ENCODE data around the gene MYL3. TPM values are rescaled to one million over a fixed set of nuclear protein-coding genes. Genes with fewer than 3 reads are reported as not detected.
A peak's percentile ranks its signal among the peaks of the same experiment; 100 is the strongest.

The MYL3 gene
- polyA plus RNA-seq, 1 donor (not counting 4 experiments of a cell fraction or from before 2014, with no cell fraction given) = not detected

DNA sequence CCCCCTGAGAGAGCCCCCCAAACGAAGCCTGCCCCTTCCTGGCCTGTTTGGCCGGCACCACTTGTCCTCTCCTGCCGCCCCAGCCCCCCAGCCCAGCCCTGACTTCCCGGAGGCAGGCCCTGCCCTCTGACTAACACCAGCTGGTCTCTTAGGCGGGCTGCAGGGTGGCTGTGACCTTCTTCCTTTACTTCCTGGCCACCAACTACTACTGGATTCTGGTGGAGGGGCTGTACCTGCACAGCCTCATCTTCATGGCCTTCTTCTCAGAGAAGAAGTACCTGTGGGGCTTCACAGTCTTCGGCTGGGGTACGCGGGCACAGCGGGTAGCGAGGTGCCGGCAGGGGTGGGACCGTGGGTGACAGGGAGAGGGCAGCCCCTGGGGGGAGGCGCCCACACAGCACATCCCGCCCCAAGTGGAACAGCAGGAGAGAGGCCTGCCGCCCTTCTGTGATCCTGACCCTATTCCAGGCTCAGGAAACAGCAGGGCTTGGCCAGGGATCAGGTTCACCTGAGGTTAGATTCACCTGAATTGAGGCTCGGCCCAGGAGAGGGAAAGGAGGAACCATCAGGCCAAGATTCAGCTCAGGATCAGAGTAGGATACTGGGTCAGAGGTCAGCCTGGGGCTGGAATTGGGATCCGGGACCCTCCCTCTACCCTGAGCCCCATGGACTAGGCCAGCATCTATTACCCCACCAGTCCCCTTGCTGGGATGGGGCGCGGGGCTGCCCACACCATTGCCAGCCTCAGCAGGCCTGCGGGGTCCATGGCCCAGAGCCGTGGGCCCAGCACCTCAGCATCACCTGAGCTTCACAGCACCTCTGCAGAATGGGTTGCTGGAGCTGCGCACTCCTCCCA is 36.1 kb upstream of the MYL3 start:
- no peak overlapping the region for H3K4me3 ChIP-seq (ENCODE audit: control insufficient read depth in 2 of 3, extremely low read depth in 1 of 3, insufficient read depth in 2 of 3, low read depth in 1 of 3, low read length in 3 of 3)
- FAIRE-seq (no peak), DNase-seq (ENCODE audit: low read depth, low spot score) (no peak)
- no peaks in the 10 kb centered on the region for H4K20me1 ChIP-seq (ENCODE audit: control insufficient read depth, extremely low read depth, insufficient read depth, low read length)
- H3K36me3 ChIP-seq (ENCODE audit: control insufficient read depth in 2 of 2, extremely low read depth in 1 of 2, insufficient read depth in 2 of 2, low read length in 2 of 2) = no peaks in the 10 kb centered on the region
- H3K9me1 ChIP-seq (ENCODE audit: control insufficient read depth, extremely low read depth, insufficient read depth, low read length) = no peaks in the 10 kb centered on the region
- no peaks in the 10 kb centered on the region for H3K79me2 ChIP-seq (ENCODE audit: control insufficient read depth, insufficient read depth, low read length)
- dilution Hi-C loops (cut with MboI; ENCODE audit: extremely low pct_ligation_motif_present, low sequenced_read_pairs) = no loop called here
- no peak overlapping the region for H3K9ac ChIP-seq (ENCODE audit: control insufficient read depth, extremely low read depth, insufficient read depth, low read length)
- no peak overlapping the region for H3K4me2 ChIP-seq (ENCODE audit: control insufficient read depth, extremely low read depth, insufficient read depth, low read depth, low read length)
- no peak overlapping the region for H2AFZ ChIP-seq (ENCODE audit: control insufficient read depth, low read length)
- H3K9me3 ChIP-seq (ENCODE audit: control insufficient read depth, low read depth, low read length) = no peaks in the 10 kb centered on the region
- H3K4me1 ChIP-seq (ENCODE audit: control insufficient read depth, extremely low read depth, insufficient read depth, low read length) = peaks cover 9% of the 10 kb centered on the region
- H3K27me3 ChIP-seq (ENCODE audit: control insufficient read depth, extremely low read depth, insufficient read depth, low read length) = peaks cover 27% of the 10 kb centered on the region
- TF ChIP-seq EZH2 (IDR thresholded peaks at IDR 0.05; ENCODE audit: low read length) = peak; percentile 9
- TF ChIP-seq, protein P1, sequence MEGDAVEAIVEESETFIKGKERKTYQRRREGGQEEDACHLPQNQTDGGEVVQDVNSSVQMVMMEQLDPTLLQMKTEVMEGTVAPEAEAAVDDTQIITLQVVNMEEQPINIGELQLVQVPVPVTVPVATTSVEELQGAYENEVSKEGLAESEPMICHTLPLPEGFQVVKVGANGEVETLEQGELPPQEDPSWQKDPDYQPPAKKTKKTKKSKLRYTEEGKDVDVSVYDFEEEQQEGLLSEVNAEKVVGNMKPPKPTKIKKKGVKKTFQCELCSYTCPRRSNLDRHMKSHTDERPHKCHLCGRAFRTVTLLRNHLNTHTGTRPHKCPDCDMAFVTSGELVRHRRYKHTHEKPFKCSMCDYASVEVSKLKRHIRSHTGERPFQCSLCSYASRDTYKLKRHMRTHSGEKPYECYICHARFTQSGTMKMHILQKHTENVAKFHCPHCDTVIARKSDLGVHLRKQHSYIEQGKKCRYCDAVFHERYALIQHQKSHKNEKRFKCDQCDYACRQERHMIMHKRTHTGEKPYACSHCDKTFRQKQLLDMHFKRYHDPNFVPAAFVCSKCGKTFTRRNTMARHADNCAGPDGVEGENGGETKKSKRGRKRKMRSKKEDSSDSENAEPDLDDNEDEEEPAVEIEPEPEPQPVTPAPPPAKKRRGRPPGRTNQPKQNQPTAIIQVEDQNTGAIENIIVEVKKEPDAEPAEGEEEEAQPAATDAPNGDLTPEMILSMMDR (optimal IDR thresholded peaks at IDR 0.05 in 1 of 3, IDR thresholded peaks at IDR 0.05 in 1 of 3, conservative IDR thresholded peaks at IDR 0.05 in 1 of 3; ENCODE audit: extremely low read depth in 1 of 3, insufficient read depth in 2 of 3, low read length in 3 of 3) = no peak
- no peak overlapping the region for H3K27ac ChIP-seq (ENCODE audit: control insufficient read depth, insufficient read depth, low read length)

- H3K4me1 ChIP-seq (ENCODE audit: control insufficient read depth, extremely low read depth, insufficient read depth, low read length) = peaks cover 3% of the 10 kb centered on the region
- H3K9ac ChIP-seq (ENCODE audit: control insufficient read depth, extremely low read depth, insufficient read depth, low read length) = no peak overlapping the region
- TF ChIP-seq, protein P1 (optimal IDR thresholded peaks at IDR 0.05 in 1 of 3, IDR thresholded peaks at IDR 0.05 in 1 of 3, conservative IDR thresholded peaks at IDR 0.05 in 1 of 3; ENCODE audit: extremely low read depth in 1 of 3, insufficient read depth in 2 of 3, low read length in 3 of 3) = no peak
- peak; percentile 20 for TF ChIP-seq EZH2 (IDR thresholded peaks at IDR 0.05; ENCODE audit: low read length)
- DNase-seq (ENCODE audit: low read depth, low spot score) (no peak), FAIRE-seq (no peak)
- no peak overlapping the region for H3K27ac ChIP-seq (ENCODE audit: control insufficient read depth, insufficient read depth, low read length)
- no peak overlapping the region for H2AFZ ChIP-seq (ENCODE audit: control insufficient read depth, low read length)
- no peaks in the 10 kb centered on the region for H3K36me3 ChIP-seq (ENCODE audit: control insufficient read depth in 2 of 2, extremely low read depth in 1 of 2, insufficient read depth in 2 of 2, low read length in 2 of 2)
- H3K79me2 ChIP-seq (ENCODE audit: control insufficient read depth, insufficient read depth, low read length) = no peaks in the 10 kb centered on the region
- H3K9me1 ChIP-seq (ENCODE audit: control insufficient read depth, extremely low read depth, insufficient read depth, low read length) = no peaks in the 10 kb centered on the region
- H3K27me3 ChIP-seq (ENCODE audit: control insufficient read depth, extremely low read depth, insufficient read depth, low read length) = peaks cover 31% of the 10 kb centered on the region
- no peaks in the 10 kb centered on the region for H4K20me1 ChIP-seq (ENCODE audit: control insufficient read depth, extremely low read depth, insufficient read depth, low read length)
- H3K4me3 ChIP-seq (ENCODE audit: control insufficient read depth in 2 of 3, extremely low read depth in 1 of 3, insufficient read depth in 2 of 3, low read depth in 1 of 3, low read length in 3 of 3) = no peak overlapping the region
- dilution Hi-C loops (cut with MboI; ENCODE audit: extremely low pct_ligation_motif_present, low sequenced_read_pairs) = no loop called here
- no peaks in the 10 kb centered on the region for H3K9me3 ChIP-seq (ENCODE audit: control insufficient read depth, low read depth, low read length)
- no peak overlapping the region for H3K4me2 ChIP-seq (ENCODE audit: control insufficient read depth, extremely low read depth, insufficient read depth, low read depth, low read length)
Observed at GRCh38 chr3:46898321-46899150, 35.3 kb upstream of the MYL3 start.
